Small intestine (tissue), 7 donors: ENCODE results near the gene USP4. TPM values are rescaled to one million over a fixed set of nuclear protein-coding genes. Genes with fewer than 3 reads are reported as not detected.
A peak's percentile ranks its signal among the peaks of the same experiment; 100 is the strongest.

Experiments
- DNase-seq, 2 donors: peaks; one replicate each; pipeline versions ENCODE4 v3.0.0 to v3.0.0-alpha.2; 2013
- FAIRE-seq: peaks from 2 replicates; lab custom pipeline; 2012; peaks lifted over from hg19 to GRCh38; lab: Jason Lieb, UNC
- H3K27ac ChIP-seq, 3 donors: one replicate each; pipeline ENCODE4 v1.5.1; 2013; ENCODE audit warnings: low read length in 2 of 3, mild to moderate bottlenecking in 2 of 3, control low read depth in 1 of 3, inconsistent platforms in 1 of 3, low read depth in 1 of 3, moderate library complexity in 1 of 3
- H3K27me3 ChIP-seq, 3 donors: one replicate each; pipeline ENCODE4 v1.6.1; 2013; ENCODE audit warnings: low read length in 3 of 3, inconsistent platforms in 1 of 3; ENCODE audit not compliant: control insufficient read depth in 3 of 3, insufficient read depth in 3 of 3
- H3K36me3 ChIP-seq, 3 donors: one replicate each; pipeline ENCODE4 v1.6.1; 2013; ENCODE audit warnings: low read length in 3 of 3, inconsistent platforms in 1 of 3, low read depth in 1 of 3, mild to moderate bottlenecking in 1 of 3, moderate library complexity in 1 of 3; ENCODE audit not compliant: control insufficient read depth in 3 of 3, insufficient read depth in 2 of 3
- H3K4me1 ChIP-seq, 3 donors: one replicate each; pipeline ENCODE4 v1.6.1; 2013; ENCODE audit warnings: low read length in 2 of 3, inconsistent platforms in 1 of 3, low read depth in 1 of 3, mild to moderate bottlenecking in 1 of 3, moderate library complexity in 1 of 3; ENCODE audit not compliant: control insufficient read depth in 3 of 3, insufficient read depth in 2 of 3
- H3K4me3 ChIP-seq, 3 donors: one replicate each; pipeline ENCODE4 v1.5.1; 2013; ENCODE audit warnings: low read length in 3 of 3, control low read depth in 1 of 3, inconsistent platforms in 1 of 3, low read depth in 1 of 3, mild to moderate bottlenecking in 1 of 3, moderate library complexity in 1 of 3
- H3K9me3 ChIP-seq, 2 donors: one replicate each; pipeline ENCODE4 v1.6.1; 2013; ENCODE audit warnings: low read depth in 1 of 2, low read length in 1 of 2; ENCODE audit not compliant: control insufficient read depth in 2 of 2, insufficient read depth in 1 of 2
- WGBS, 3 donors: extraction: QIAGEN DNeasy Blood & Tissue Kit; methylation state at CpG; one replicate each; pipeline ENCODE4 v1.1.7; 2013; 5-methylcytosine and 5-hydroxymethylcytosine counted together
- polyA plus RNA-seq, 4 donors: library from polyadenylated mRNA; stranded (reverse) in 3 of 4; unstranded in 1 of 4; fragments of 200-250 nt in 3 of 4; fragments of 120-200 nt in 1 of 4; gene quantifications; one replicate each; pipeline versions ENCODE4 v1.2.1 to v1.2.3, GENCODE V29; 2013
- donor health status: healthy with polysubstance abuse.
- donor health status: control.
- donor health status: control.
- donor health status: Bipolar disorder and iron deficiency.
- donor health status: healthy.

Gene USP4
- polyA plus RNA-seq, 4 donors = 21.3 to 44.8 (median 24.8) TPM

GRCh38 chr3:49266410-49267095 lies 73.3 kb downstream of the USP4 start:
- Histone ChIP-seq H3K36me3 (peaks cover 0 to 15% (median 4%) of the 10 kb centered on the region in 3 donors), H3K4me1 (peaks cover 0 to 58% (median 4%) of the 10 kb centered on the region in 3 donors), H3K9me3 (no peaks in the 10 kb centered on the region), H3K27me3 (no peaks in the 10 kb centered on the region), H3K27ac (peak overlapping the region in 2 of 3 donors; percentile 18 to 36), H3K4me3 (no peak overlapping the region)
- FAIRE-seq = no peak
- WGBS, 3 donors = 74 to 85% (median 85%) methylated on average over 5 of the region's 5 CpGs
- DNase-seq = no peak

DNA sequence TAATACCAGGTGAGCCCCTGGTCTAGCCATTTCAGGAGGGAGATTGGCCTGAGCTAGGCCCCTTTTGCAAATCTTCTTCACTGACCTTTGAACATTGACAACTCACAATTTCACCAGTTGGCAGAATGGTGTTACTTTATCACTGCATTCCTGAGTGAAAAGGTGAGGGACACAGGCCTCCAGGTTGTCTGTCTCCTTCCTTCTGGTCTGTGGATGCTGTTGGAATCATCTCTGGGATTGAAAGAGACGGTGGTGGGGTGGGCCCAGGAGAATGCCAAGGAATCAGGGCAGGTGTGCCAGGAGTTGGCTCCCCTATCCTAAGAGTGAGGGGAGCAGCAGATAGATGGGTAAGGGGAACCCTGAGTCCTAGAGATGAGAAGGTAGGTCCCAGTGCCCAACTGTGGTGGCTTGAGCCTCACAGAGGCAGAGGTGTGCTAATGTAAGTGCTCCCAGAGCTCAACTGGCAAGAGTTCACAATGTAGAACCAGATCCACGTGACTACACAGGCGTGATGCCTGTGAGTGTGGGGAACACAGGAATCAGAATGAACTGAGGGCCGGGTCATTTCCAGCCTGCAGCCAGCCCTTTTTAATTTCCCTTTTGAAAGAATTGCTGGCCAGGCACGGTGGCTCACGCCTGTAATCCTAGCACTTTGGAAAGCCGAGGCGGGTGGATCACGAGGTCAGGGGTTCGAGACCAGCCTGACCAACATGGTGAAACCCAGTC lies 74.0 kb downstream of the USP4 start:
- FAIRE-seq (no peak), DNase-seq (peak in 1 of 2 donors; percentile 51)
- no peaks in the 10 kb centered on the region for H3K27me3 ChIP-seq
- peaks cover 0 to 9% (median 0%) of the 10 kb centered on the region in 3 donors for H3K36me3 ChIP-seq
- no peaks in the 10 kb centered on the region for H3K9me3 ChIP-seq
- peak overlapping the region in 1 of 3 donors; percentile 49 for H3K27ac ChIP-seq
- H3K4me1 ChIP-seq = peaks cover 0 to 63% (median 4%) of the 10 kb centered on the region in 3 donors
- no peak overlapping the region for H3K4me3 ChIP-seq
- 79 to 89% (median 81%) methylated on average over 10 of the region's 10 CpGs for WGBS, 3 donors

- FAIRE-seq (no peak), DNase-seq (no peak)
- H3K4me1 ChIP-seq = peaks cover 0 to 50% (median 0%) of the 10 kb centered on the region in 3 donors
- H3K27ac ChIP-seq = no peak overlapping the region
- peaks cover 0 to 5% (median 0%) of the 10 kb centered on the region in 3 donors for H3K36me3 ChIP-seq
- no peaks in the 10 kb centered on the region for H3K9me3 ChIP-seq
- H3K27me3 ChIP-seq = no peaks in the 10 kb centered on the region
- 86 to 90% (median 87%) methylated on average over 6 of the region's 6 CpGs for WGBS, 3 donors
- no peak overlapping the region for H3K4me3 ChIP-seq
Observed at GRCh38 chr3:49263159-49263889, 76.5 kb downstream of the USP4 start.

- WGBS, 3 donors = 17 to 62% (median 33%) methylated on average over 5 of the region's 5 CpGs
- DNase-seq = peak; percentile 82 to 85
- no peaks in the 10 kb centered on the region for H3K36me3 ChIP-seq
- no peaks in the 10 kb centered on the region for H3K27me3 ChIP-seq
- peak overlapping the region; percentile 5 to 84 (median 78) for H3K27ac ChIP-seq
- peaks cover 0 to 45% (median 0%) of the 10 kb centered on the region in 3 donors for H3K4me1 ChIP-seq
- FAIRE-seq = no peak
- no peak overlapping the region for H3K4me3 ChIP-seq
- no peaks in the 10 kb centered on the region for H3K9me3 ChIP-seq
Observed at GRCh38 chr3:49260806-49261324, 79.0 kb downstream of the USP4 start.

DNA sequence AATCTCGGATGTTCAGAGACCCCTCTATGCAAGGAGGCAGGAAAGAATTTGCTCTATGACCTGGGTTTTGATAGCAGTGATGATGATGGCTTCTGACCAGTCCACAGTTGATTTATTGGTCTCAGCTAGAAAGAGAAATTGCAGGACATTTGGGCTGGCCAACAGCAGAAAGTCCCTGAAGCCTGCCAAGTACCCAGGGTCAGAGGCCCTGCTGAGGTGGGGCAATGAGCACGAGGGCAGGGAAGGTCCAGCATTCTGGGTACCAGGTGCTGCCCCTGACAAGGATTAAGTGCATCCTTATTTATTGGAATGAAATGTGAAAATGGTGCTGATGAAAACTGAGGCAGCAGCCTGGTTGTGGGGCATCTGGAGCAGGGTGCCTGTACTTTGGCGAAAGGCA lies 82.7 kb downstream of the USP4 start:
- WGBS, 3 donors = 62 to 69% (median 66%) methylated on average over 3 of the region's 3 CpGs
- peak overlapping the region in 1 of 3 donors; percentile 40 for H3K27ac ChIP-seq

GRCh38 chr3:49255718-49256511 lies 83.9 kb downstream of the USP4 start:
- Histone ChIP-seq H3K9me3 (no peaks in the 10 kb centered on the region), H3K4me3 (no peak overlapping the region), H3K27me3 (no peaks in the 10 kb centered on the region), H3K27ac (peak overlapping the region in 1 of 3 donors; percentile 40), H3K36me3 (no peaks in the 10 kb centered on the region), H3K4me1 (peaks cover 0 to 29% (median 0%) of the 10 kb centered on the region in 3 donors)
- 44 to 65% (median 59%) methylated on average over 6 of the region's 6 CpGs for WGBS, 3 donors
- DNase-seq = peak; percentile 35 to 62
- FAIRE-seq = no peak

More for the DNA sequence above, 82.7 kb downstream of the USP4 start:
- Histone ChIP-seq H3K9me3 (no peaks in the 10 kb centered on the region), H3K27me3 (no peaks in the 10 kb centered on the region), H3K4me3 (no peak overlapping the region), H3K36me3 (no peaks in the 10 kb centered on the region), H3K4me1 (peaks cover 0 to 38% (median 0%) of the 10 kb centered on the region in 3 donors)
- DNase-seq = no peak
- no peak for FAIRE-seq

DNA sequence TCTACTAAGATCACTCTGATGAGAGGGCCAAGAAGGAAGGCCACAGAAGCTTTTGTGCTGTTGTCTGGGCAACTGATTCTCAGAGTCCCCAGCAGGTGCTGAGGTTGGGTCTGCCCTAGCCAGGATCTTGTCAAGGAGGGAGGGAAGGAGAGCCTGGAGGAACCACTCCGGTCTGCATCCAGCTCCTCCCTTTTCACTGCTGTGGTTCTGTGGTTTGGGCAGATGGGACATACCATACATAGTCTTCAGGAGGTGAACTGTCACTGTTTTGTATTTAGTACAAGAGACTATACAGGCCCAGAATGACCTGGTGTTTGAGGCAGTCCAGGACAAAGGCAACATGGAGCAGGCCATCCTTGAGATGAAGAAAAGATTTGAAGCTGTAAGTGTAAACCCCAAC lies 84.7 kb downstream of the USP4 start:
- no peaks in the 10 kb centered on the region for H3K27me3 ChIP-seq
- FAIRE-seq = no peak
- peak in 1 of 2 donors; percentile 8 for DNase-seq
- H3K9me3 ChIP-seq = no peaks in the 10 kb centered on the region
- no peak overlapping the region for H3K4me3 ChIP-seq
- 67 to 83% (median 68%) methylated on average over 1 of the region's 1 CpG for WGBS, 3 donors
- H3K36me3 ChIP-seq = no peaks in the 10 kb centered on the region
- H3K4me1 ChIP-seq = peaks cover 0 to 22% (median 0%) of the 10 kb centered on the region in 3 donors
- H3K27ac ChIP-seq = no peak overlapping the region
